ENCODE data around the gene MALRD1. TPM values are rescaled to one million over a fixed set of nuclear protein-coding genes. Genes with fewer than 3 reads are reported as not detected.
"Not testable (repeated sequence)": the region's sequence is repeated elsewhere in the genome, so short reads cannot be mapped to it uniquely, and the experiment has no call there.

The MALRD1 gene
- total and polyA plus RNA-seq, 2 donors, result 0.27 to 2.5 TPM

- WGBS, result 76% methylated on average over 1 of the region's 1 CpG
Measured at GRCh38 chr10:19762026-19762425, 713.4 kb downstream of the MALRD1 start.

GRCh38 chr10:19764111-19764510, 715.5 kb downstream of the MALRD1 start:
- Histone ChIP-seq H3K4me1 (ENCODE audit: control insufficient read depth in 2 of 2, insufficient read depth in 2 of 2, low read length in 2 of 2) (no peaks in the 10 kb centered on the region), H3K27me3 (ENCODE audit: control insufficient read depth in 2 of 2, insufficient read depth in 1 of 2, low read length in 1 of 2) (no peaks in the 10 kb centered on the region), H3K27ac (ENCODE audit: low read depth in 1 of 2, low read length in 1 of 2) (no peak overlapping the region), H3K36me3 (ENCODE audit: control insufficient read depth in 2 of 2, insufficient read depth in 2 of 2, low read length in 1 of 2) (no peaks in the 10 kb centered on the region), H3K4me3 (ENCODE audit: low read length in 2 of 2) (no peak overlapping the region), H3K9me3 (ENCODE audit: control insufficient read depth in 2 of 2, insufficient read depth in 1 of 2, low read length in 1 of 2) (peaks cover 0 to 2% of the 10 kb centered on the region in 2 donors)
- no peak for DNase-seq (ENCODE audit: low read depth in 6 of 9, low spot score in 9 of 9)
- 92% methylated on average over 1 of the region's 1 CpG for WGBS

More at GRCh38 chr10:19762026-19762425, 713.4 kb downstream of the MALRD1 start:
- Histone ChIP-seq H3K9me3 (ENCODE audit: control insufficient read depth in 2 of 2, insufficient read depth in 1 of 2, low read length in 1 of 2) (peaks cover 0 to 2% of the 10 kb centered on the region in 2 donors), H3K36me3 (ENCODE audit: control insufficient read depth in 2 of 2, insufficient read depth in 2 of 2, low read length in 1 of 2) (no peaks in the 10 kb centered on the region), H3K4me1 (ENCODE audit: control insufficient read depth in 2 of 2, insufficient read depth in 2 of 2, low read length in 2 of 2) (no peaks in the 10 kb centered on the region), H3K27ac (ENCODE audit: low read depth in 1 of 2, low read length in 1 of 2) (no peak overlapping the region), H3K4me3 (ENCODE audit: low read length in 2 of 2) (no peak overlapping the region), H3K27me3 (ENCODE audit: control insufficient read depth in 2 of 2, insufficient read depth in 1 of 2, low read length in 1 of 2) (no peaks in the 10 kb centered on the region)
- no peak for DNase-seq (ENCODE audit: low read depth in 6 of 9, low spot score in 9 of 9)

GRCh38 chr10:19767876-19768275, 719.3 kb downstream of the MALRD1 start:
- H3K9me3 ChIP-seq (ENCODE audit: control insufficient read depth in 2 of 2, insufficient read depth in 1 of 2, low read length in 1 of 2), result peaks cover 0 to 2% of the 10 kb centered on the region in 2 donors

GRCh38 chr10:19769826-19770225, 721.2 kb downstream of the MALRD1 start:
- not testable (repeated sequence) for H3K27me3 ChIP-seq (ENCODE audit: control insufficient read depth in 2 of 2, insufficient read depth in 1 of 2, low read length in 1 of 2); DNase-seq (ENCODE audit: low read depth in 6 of 9, low spot score in 9 of 9); H3K27ac ChIP-seq (ENCODE audit: low read depth in 1 of 2, low read length in 1 of 2); H3K9me3 ChIP-seq (ENCODE audit: control insufficient read depth in 2 of 2, insufficient read depth in 1 of 2, low read length in 1 of 2); H3K36me3 ChIP-seq (ENCODE audit: control insufficient read depth in 2 of 2, insufficient read depth in 2 of 2, low read length in 1 of 2); H3K4me3 ChIP-seq (ENCODE audit: low read length in 2 of 2); H3K4me1 ChIP-seq (ENCODE audit: control insufficient read depth in 2 of 2, insufficient read depth in 2 of 2, low read length in 2 of 2)
- 92% methylated on average over 3 of the region's 3 CpGs for WGBS

More at GRCh38 chr10:19767876-19768275, 719.3 kb downstream of the MALRD1 start:
- H3K4me3 ChIP-seq (ENCODE audit: low read length in 2 of 2), result no peak overlapping the region
- no peaks in the 10 kb centered on the region for H3K4me1 ChIP-seq (ENCODE audit: control insufficient read depth in 2 of 2, insufficient read depth in 2 of 2, low read length in 2 of 2)
- H3K27ac ChIP-seq (ENCODE audit: low read depth in 1 of 2, low read length in 1 of 2), result no peak overlapping the region
- no peaks in the 10 kb centered on the region for H3K27me3 ChIP-seq (ENCODE audit: control insufficient read depth in 2 of 2, insufficient read depth in 1 of 2, low read length in 1 of 2)
- no peaks in the 10 kb centered on the region for H3K36me3 ChIP-seq (ENCODE audit: control insufficient read depth in 2 of 2, insufficient read depth in 2 of 2, low read length in 1 of 2)
- no peak for DNase-seq (ENCODE audit: low read depth in 6 of 9, low spot score in 9 of 9)
- WGBS, result 94% methylated on average over 7 of the region's 7 CpGs

- Histone ChIP-seq H3K4me1 (ENCODE audit: control insufficient read depth in 2 of 2, insufficient read depth in 2 of 2, low read length in 2 of 2) (no peaks in the 10 kb centered on the region), H3K27me3 (ENCODE audit: control insufficient read depth in 2 of 2, insufficient read depth in 1 of 2, low read length in 1 of 2) (no peaks in the 10 kb centered on the region), H3K27ac (ENCODE audit: low read depth in 1 of 2, low read length in 1 of 2) (no peak overlapping the region), H3K4me3 (ENCODE audit: low read length in 2 of 2) (no peak overlapping the region), H3K36me3 (ENCODE audit: control insufficient read depth in 2 of 2, insufficient read depth in 2 of 2, low read length in 1 of 2) (no peaks in the 10 kb centered on the region), H3K9me3 (ENCODE audit: control insufficient read depth in 2 of 2, insufficient read depth in 1 of 2, low read length in 1 of 2) (no peaks in the 10 kb centered on the region)
- DNase-seq (ENCODE audit: low read depth in 6 of 9, low spot score in 9 of 9), result no peak
- WGBS, result 67% methylated on average over 2 of the region's 2 CpGs
Measured at GRCh38 chr10:19772972-19773371, 724.4 kb downstream of the MALRD1 start.

- WGBS, result 44% methylated on average over 2 of the region's 2 CpGs
- Histone ChIP-seq H3K4me1 (ENCODE audit: control insufficient read depth in 2 of 2, insufficient read depth in 2 of 2, low read length in 2 of 2) (no peaks in the 10 kb centered on the region), H3K27me3 (ENCODE audit: control insufficient read depth in 2 of 2, insufficient read depth in 1 of 2, low read length in 1 of 2) (no peaks in the 10 kb centered on the region), H3K27ac (ENCODE audit: low read depth in 1 of 2, low read length in 1 of 2) (no peak overlapping the region), H3K9me3 (ENCODE audit: control insufficient read depth in 2 of 2, insufficient read depth in 1 of 2, low read length in 1 of 2) (no peaks in the 10 kb centered on the region), H3K4me3 (ENCODE audit: low read length in 2 of 2) (no peak overlapping the region), H3K36me3 (ENCODE audit: control insufficient read depth in 2 of 2, insufficient read depth in 2 of 2, low read length in 1 of 2) (no peaks in the 10 kb centered on the region)
- DNase-seq (ENCODE audit: low read depth in 6 of 9, low spot score in 9 of 9), result no peak
Measured at GRCh38 chr10:19775296-19775695, 726.7 kb downstream of the MALRD1 start.

- no peak for DNase-seq (ENCODE audit: low read depth in 6 of 9, low spot score in 9 of 9)
Measured at GRCh38 chr10:19777806-19778205, 729.2 kb downstream of the MALRD1 start.

GRCh38 chr10:19778996-19779395, 730.4 kb downstream of the MALRD1 start:
- Histone ChIP-seq H3K4me1 (ENCODE audit: control insufficient read depth in 2 of 2, insufficient read depth in 2 of 2, low read length in 2 of 2) (no peaks in the 10 kb centered on the region), H3K27ac (ENCODE audit: low read depth in 1 of 2, low read length in 1 of 2) (no peak overlapping the region), H3K9me3 (ENCODE audit: control insufficient read depth in 2 of 2, insufficient read depth in 1 of 2, low read length in 1 of 2) (no peaks in the 10 kb centered on the region), H3K27me3 (ENCODE audit: control insufficient read depth in 2 of 2, insufficient read depth in 1 of 2, low read length in 1 of 2) (no peaks in the 10 kb centered on the region), H3K36me3 (ENCODE audit: control insufficient read depth in 2 of 2, insufficient read depth in 2 of 2, low read length in 1 of 2) (no peaks in the 10 kb centered on the region), H3K4me3 (ENCODE audit: low read length in 2 of 2) (no peak overlapping the region)
- DNase-seq (ENCODE audit: low read depth in 6 of 9, low spot score in 9 of 9), result no peak
- 96% methylated on average over 2 of the region's 2 CpGs for WGBS

More at GRCh38 chr10:19777806-19778205, 729.2 kb downstream of the MALRD1 start:
- Histone ChIP-seq H3K36me3 (ENCODE audit: control insufficient read depth in 2 of 2, insufficient read depth in 2 of 2, low read length in 1 of 2) (no peaks in the 10 kb centered on the region), H3K4me3 (ENCODE audit: low read length in 2 of 2) (no peak overlapping the region), H3K9me3 (ENCODE audit: control insufficient read depth in 2 of 2, insufficient read depth in 1 of 2, low read length in 1 of 2) (no peaks in the 10 kb centered on the region), H3K27me3 (ENCODE audit: control insufficient read depth in 2 of 2, insufficient read depth in 1 of 2, low read length in 1 of 2) (no peaks in the 10 kb centered on the region), H3K27ac (ENCODE audit: low read depth in 1 of 2, low read length in 1 of 2) (no peak overlapping the region), H3K4me1 (ENCODE audit: control insufficient read depth in 2 of 2, insufficient read depth in 2 of 2, low read length in 2 of 2) (no peaks in the 10 kb centered on the region)
- 65% methylated on average over 2 of the region's 2 CpGs for WGBS

GRCh38 chr10:19782430-19783089, 734.0 kb downstream of the MALRD1 start:
- no peaks in the 10 kb centered on the region for H3K36me3 ChIP-seq (ENCODE audit: control insufficient read depth in 2 of 2, insufficient read depth in 2 of 2, low read length in 1 of 2)
- no peaks in the 10 kb centered on the region for H3K27me3 ChIP-seq (ENCODE audit: control insufficient read depth in 2 of 2, insufficient read depth in 1 of 2, low read length in 1 of 2)
- H3K27ac ChIP-seq (ENCODE audit: low read depth in 1 of 2, low read length in 1 of 2), result no peak overlapping the region
- no peak for DNase-seq (ENCODE audit: low read depth in 6 of 9, low spot score in 9 of 9)
- H3K9me3 ChIP-seq (ENCODE audit: control insufficient read depth in 2 of 2, insufficient read depth in 1 of 2, low read length in 1 of 2), result no peaks in the 10 kb centered on the region
- no peaks in the 10 kb centered on the region for H3K4me1 ChIP-seq (ENCODE audit: control insufficient read depth in 2 of 2, insufficient read depth in 2 of 2, low read length in 2 of 2)
- no peak overlapping the region for H3K4me3 ChIP-seq (ENCODE audit: low read length in 2 of 2)
- 35% methylated on average over 6 of the region's 6 CpGs for WGBS
